ES-I3 (cell line): ENCODE results near the gene CHRNB1.

Experiments
- H3K36me3 ChIP-seq: 2 replicates; pipeline ENCODE4 v1.6.1; 2013; ENCODE audit warnings: mild to moderate bottlenecking, low read length, control low read depth, moderate library complexity; ENCODE audit not compliant: insufficient read depth
- H3K4me1 ChIP-seq: 2 replicates; pipeline ENCODE4 v1.6.1; 2013; ENCODE audit warnings: mild to moderate bottlenecking, control low read depth, low read length; ENCODE audit not compliant: insufficient read depth
- H3K9ac ChIP-seq: 2 replicates; pipeline ENCODE4 v1.6.1; 2013; ENCODE audit warnings: low read depth, mild to moderate bottlenecking, low read length, moderate library complexity
- H3K9me3 ChIP-seq: 2 replicates; pipeline ENCODE4 v1.6.1; 2013; ENCODE audit warnings: mild to moderate bottlenecking, low read length, moderate library complexity; ENCODE audit not compliant: control insufficient read depth, insufficient read depth

Gene CHRNB1

GRCh38 chr17:7484067-7484918 is 39.4 kb downstream of the CHRNB1 start, which contains the start of gene POLR2A:
Gene POLR2A, plus strand, starts transcription at chr17:7484366.
- Histone ChIP-seq H3K9me3 (no peaks in the 10 kb centered on the region), H3K4me1 (peaks cover 19% of the 10 kb centered on the region), H3K9ac (peak within 1 kb of the TSS; percentile 83), H3K36me3 (no peaks in the 10 kb centered on the region)

GRCh38 chr17:7484919-7485377 is 40.1 kb downstream of the CHRNB1 start:
- H3K9ac ChIP-seq, result peak overlapping the region; percentile 83
- peaks cover 17% of the 10 kb centered on the region for H3K4me1 ChIP-seq
- no peaks in the 10 kb centered on the region for H3K9me3 ChIP-seq
- H3K36me3 ChIP-seq, result no peaks in the 10 kb centered on the region

- Histone ChIP-seq H3K9me3 (no peaks in the 10 kb centered on the region), H3K36me3 (no peaks in the 10 kb centered on the region; the same call in 1 of the 2 replicates), H3K4me1 (peaks cover 14% of the 10 kb centered on the region), H3K9ac (peak overlapping the region; percentile 83; the same call in 1 of the 2 replicates)
These were observed 41.3 kb downstream of the CHRNB1 start for GRCh38 chr17:7486181-7486580.

GRCh38 chr17:7490144-7490543 is 45.3 kb downstream of the CHRNB1 start:
- no peak overlapping the region for H3K9ac ChIP-seq
- peaks cover 8% of the 10 kb centered on the region for H3K4me1 ChIP-seq
- H3K36me3 ChIP-seq, result no peaks in the 10 kb centered on the region; the same call in 1 of the 2 replicates
- H3K9me3 ChIP-seq, result no peaks in the 10 kb centered on the region

GRCh38 chr17:7491583-7491982 is 46.7 kb downstream of the CHRNB1 start:
- H3K9ac ChIP-seq, result no peak overlapping the region
- peaks cover 4% of the 10 kb centered on the region; the same call in 1 of the 2 replicates for H3K36me3 ChIP-seq
- no peaks in the 10 kb centered on the region; the same call in 1 of the 2 replicates for H3K4me1 ChIP-seq
- no peaks in the 10 kb centered on the region for H3K9me3 ChIP-seq

GRCh38 chr17:7493941-7494340 is 49.1 kb downstream of the CHRNB1 start:
- H3K4me1 ChIP-seq, result no peaks in the 10 kb centered on the region
- H3K9ac ChIP-seq, result no peak overlapping the region
- H3K9me3 ChIP-seq, result no peaks in the 10 kb centered on the region
- H3K36me3 ChIP-seq, result peaks cover 24% of the 10 kb centered on the region

GRCh38 chr17:7495906-7496434 is 51.1 kb downstream of the CHRNB1 start:
- Histone ChIP-seq H3K4me1 (no peaks in the 10 kb centered on the region), H3K9me3 (no peaks in the 10 kb centered on the region), H3K36me3 (peaks cover 34% of the 10 kb centered on the region), H3K9ac (no peak overlapping the region)

GRCh38 chr17:7496470-7497183 is 51.8 kb downstream of the CHRNB1 start:
- no peaks in the 10 kb centered on the region for H3K4me1 ChIP-seq
- peaks cover 36% of the 10 kb centered on the region for H3K36me3 ChIP-seq
- H3K9me3 ChIP-seq, result no peaks in the 10 kb centered on the region
- H3K9ac ChIP-seq, result no peak overlapping the region

- H3K9me3 ChIP-seq, result no peaks in the 10 kb centered on the region
- no peaks in the 10 kb centered on the region for H3K4me1 ChIP-seq
- no peak overlapping the region for H3K9ac ChIP-seq
- H3K36me3 ChIP-seq, result peaks cover 42% of the 10 kb centered on the region
These were observed 52.4 kb downstream of the CHRNB1 start for GRCh38 chr17:7497228-7497627.

- no peaks in the 10 kb centered on the region for H3K4me1 ChIP-seq
- H3K9ac ChIP-seq, result no peak overlapping the region
- peaks cover 46% of the 10 kb centered on the region for H3K36me3 ChIP-seq
- no peaks in the 10 kb centered on the region for H3K9me3 ChIP-seq
These were observed 52.8 kb downstream of the CHRNB1 start for GRCh38 chr17:7497636-7498035.

GRCh38 chr17:7499161-7499560 is 54.3 kb downstream of the CHRNB1 start:
- peaks cover 60% of the 10 kb centered on the region for H3K36me3 ChIP-seq
- H3K4me1 ChIP-seq, result no peaks in the 10 kb centered on the region
- H3K9me3 ChIP-seq, result no peaks in the 10 kb centered on the region
- H3K9ac ChIP-seq, result no peak overlapping the region

GRCh38 chr17:7501729-7502128 is 56.9 kb downstream of the CHRNB1 start:
- Histone ChIP-seq H3K36me3 (peaks cover 67% of the 10 kb centered on the region), H3K9me3 (no peaks in the 10 kb centered on the region), H3K9ac (no peak overlapping the region), H3K4me1 (no peaks in the 10 kb centered on the region)

GRCh38 chr17:7502171-7502847 is 57.4 kb downstream of the CHRNB1 start:
- H3K4me1 ChIP-seq, result no peaks in the 10 kb centered on the region
- peaks cover 66% of the 10 kb centered on the region for H3K36me3 ChIP-seq
- no peaks in the 10 kb centered on the region for H3K9me3 ChIP-seq
- no peak overlapping the region for H3K9ac ChIP-seq

GRCh38 chr17:7502987-7503386 is 58.1 kb downstream of the CHRNB1 start:
- H3K36me3 ChIP-seq, result peaks cover 59% of the 10 kb centered on the region
- H3K9ac ChIP-seq, result no peak overlapping the region
- no peaks in the 10 kb centered on the region for H3K4me1 ChIP-seq
- no peaks in the 10 kb centered on the region for H3K9me3 ChIP-seq
